IMR-90 (cell line): ENCODE measurements around the gene GLYATL2. TPM values are rescaled to one million over a fixed set of nuclear protein-coding genes. Genes with fewer than 3 reads are reported as not detected.

Source experiments
- ATAC-seq: fragments of 200-7000 bp; cut with Tn5 transposase; 2 replicates; pipeline ENCODE4 v1.9.1; 2020; ENCODE audit warnings: low read depth, mild to moderate bottlenecking, moderate library complexity
- BruUV-seq: library from RNA; stranded (reverse); fragments of 400-500 nt; replicated peaks from 2 replicates; lab custom pipeline; 2021; lab: Mats Ljungman, UMichigan
- CTCF ChIA-PET: fragments of 300-600 bp; formaldehyde crosslinking; extraction: SDS; loops from one replicate; lab custom pipeline; 2021; ENCODE audit warnings: antibody characterized with exemption; lab: Yijun Ruan, JAX
- POLR2A ChIA-PET: fragments of 300-600 bp; sonication (Branson Sonifier 250); formaldehyde crosslinking; loops from one replicate; lab custom pipeline; 2022; ENCODE audit warnings: antibody characterized with exemption; ENCODE audit not compliant: unreplicated experiment; lab: Charles Lee
- DNase-seq: peaks from one replicate; pipeline ENCODE4 v3.0.0; 2013
- H2AFZ ChIP-seq: replicated peaks from 2 replicates; pipeline ENCODE3; 2013; ENCODE audit warnings: low read length, mild to moderate bottlenecking; ENCODE audit not compliant: poor library complexity
- H2AK5ac ChIP-seq: 2 replicates; pipeline ENCODE4 v1.6.1; 2013; ENCODE audit warnings: low read depth, low read length, inconsistent platforms
- H2AK9ac ChIP-seq: replicated peaks from 2 replicates; pipeline ENCODE3; 2013; ENCODE audit warnings: mild to moderate bottlenecking, low read depth, low read length, moderate library complexity; ENCODE audit not compliant: poor library complexity
- H2BK120ac ChIP-seq: 2 replicates; pipeline ENCODE4 v1.6.1; 2013; ENCODE audit warnings: low read depth, low read length, inconsistent platforms
- H2BK15ac ChIP-seq: 3 replicates; pipeline ENCODE4 v1.6.1; 2013; ENCODE audit warnings: low read depth, low read length, inconsistent platforms
- H2BK20ac ChIP-seq: 2 replicates; pipeline ENCODE4 v1.6.1; 2013; ENCODE audit warnings: low read depth, mild to moderate bottlenecking, inconsistent platforms, low read length, moderate library complexity
- H2BK5ac ChIP-seq: 2 replicates; pipeline ENCODE4 v1.6.1; 2013; ENCODE audit warnings: mild to moderate bottlenecking, low read depth, low read length, inconsistent platforms; ENCODE audit not compliant: poor library complexity, severe bottlenecking
- H3K14ac ChIP-seq: replicated peaks from 2 replicates; pipeline ENCODE4 v1.6.1; 2013; ENCODE audit warnings: low read depth, low read length, inconsistent platforms
- H3K18ac ChIP-seq: 2 replicates; pipeline ENCODE4 v1.6.1; 2013; ENCODE audit warnings: low read depth, low read length, control low read depth
- H3K23ac ChIP-seq: 2 replicates; pipeline ENCODE4 v1.6.1; 2013; ENCODE audit warnings: low read depth, low read length, inconsistent platforms
- H3K27ac ChIP-seq: 2 replicates; pipeline ENCODE4 v1.5.1; 2013; ENCODE audit warnings: mild to moderate bottlenecking, control low read depth, low read length; ENCODE audit not compliant: insufficient read depth
- H3K27me3 ChIP-seq: 2 replicates; pipeline ENCODE4 v1.6.1; 2013; ENCODE audit warnings: low read length; ENCODE audit not compliant: control insufficient read depth, insufficient read depth
- H3K36me3 ChIP-seq: 2 replicates; pipeline ENCODE4 v1.6.1; 2013; ENCODE audit warnings: low read length, mixed read lengths; ENCODE audit not compliant: control insufficient read depth, insufficient read depth
- H3K4ac ChIP-seq: 2 replicates; pipeline ENCODE4 v1.6.1; 2013; ENCODE audit warnings: low read depth, low read length, inconsistent platforms
- H3K4me1 ChIP-seq: 2 replicates; pipeline ENCODE4 v1.6.1; 2013; ENCODE audit warnings: low read length, mixed read lengths; ENCODE audit not compliant: control insufficient read depth, insufficient read depth
- H3K4me2 ChIP-seq: 2 replicates; pipeline ENCODE4 v1.6.1; 2013; ENCODE audit warnings: low read depth, mild to moderate bottlenecking, control low read depth, low read length, moderate library complexity
- H3K4me3 ChIP-seq: 2 replicates; pipeline ENCODE4 v1.5.1; 2013; ENCODE audit warnings: low read depth, mild to moderate bottlenecking, control low read depth, low read length, moderate library complexity; ENCODE audit not compliant: insufficient read depth
- H3K56ac ChIP-seq: 2 replicates; pipeline ENCODE4 v1.6.1; 2013; ENCODE audit warnings: low read length, inconsistent platforms; ENCODE audit not compliant: insufficient read depth; ENCODE audit errors: extremely low read depth
- H3K79me1 ChIP-seq, 2 experiments: 2 replicates each; pipeline ENCODE4 v1.6.1; 2013; ENCODE audit warnings: low read length in 2 of 2, inconsistent platforms in 1 of 2, low read depth in 1 of 2
- H3K9ac ChIP-seq: 2 replicates; pipeline ENCODE4 v1.6.1; 2013; ENCODE audit warnings: low read depth, low read length, control low read depth
- H3K9me1 ChIP-seq: 2 replicates; pipeline ENCODE4 v1.6.1; 2013; ENCODE audit warnings: low read length, inconsistent platforms; ENCODE audit not compliant: insufficient read depth
- H3K9me3 ChIP-seq: 2 replicates; pipeline ENCODE4 v1.6.1; 2013; ENCODE audit warnings: low read length; ENCODE audit not compliant: control insufficient read depth, insufficient read depth
- H4K20me1 ChIP-seq: 2 replicates; pipeline ENCODE4 v1.6.1; 2013; ENCODE audit warnings: low read length, inconsistent platforms; ENCODE audit not compliant: insufficient read depth
- H4K5ac ChIP-seq: 2 replicates; pipeline ENCODE4 v1.6.1; 2013; ENCODE audit warnings: mild to moderate bottlenecking, low read depth, low read length, control low read depth
- H4K8ac ChIP-seq, 2 experiments: 2 replicates each; pipeline ENCODE4 v1.6.1; 2013; ENCODE audit warnings: low read depth in 2 of 2, low read length in 2 of 2, control low read depth in 1 of 2, inconsistent platforms in 1 of 2
- H4K91ac ChIP-seq: 2 replicates; pipeline ENCODE4 v1.6.1; 2013; ENCODE audit warnings: low read depth, low read length, inconsistent platforms; ENCODE audit not compliant: insufficient read depth
- CEBPB ChIP-seq: IDR thresholded peaks from 2 replicates; pipeline ENCODE4 v1.6.1; 2012; ENCODE audit warnings: low read depth, low read length, improper control_type of control experiment
- CHD1 ChIP-seq: IDR thresholded peaks from 2 replicates; pipeline ENCODE4 v1.6.1; 2012; ENCODE audit warnings: low read depth, low read length, improper control_type of control experiment
- FOS ChIP-seq: fragments of 150-350 bp; IDR thresholded peaks from 2 replicates; pipeline ENCODE4 v1.6.1; 2016; ENCODE audit warnings: low read depth, low read length
- MAZ ChIP-seq: IDR thresholded peaks from 2 replicates; pipeline ENCODE4 v1.6.1; 2012; ENCODE audit warnings: low read depth, mild to moderate bottlenecking, low read length, improper control_type of control experiment, moderate library complexity, borderline replicate concordance
- MXI1 ChIP-seq: IDR thresholded peaks from 2 replicates; pipeline ENCODE4 v1.6.1; 2012; ENCODE audit warnings: low read depth, mild to moderate bottlenecking, low read length, moderate library complexity, borderline replicate concordance
- POLR2A ChIP-seq: IDR thresholded peaks from 2 replicates; pipeline ENCODE4 v1.6.1; 2012; ENCODE audit warnings: mild to moderate bottlenecking, low read depth, low read length
- RAD21 ChIP-seq: IDR thresholded peaks from 2 replicates; pipeline ENCODE4 v1.6.1; 2012; ENCODE audit warnings: low read length, improper control_type of control experiment
- RCOR1 ChIP-seq: IDR thresholded peaks from 2 replicates; pipeline ENCODE4 v1.6.1; 2012; ENCODE audit warnings: mild to moderate bottlenecking, low read length, improper control_type of control experiment; ENCODE audit not compliant: insufficient replicate concordance
- RFX5 ChIP-seq: IDR thresholded peaks from 2 replicates; pipeline ENCODE4 v1.8.0; 2012; ENCODE audit warnings: low read depth, mild to moderate bottlenecking, low read length, moderate library complexity
- SMC3 ChIP-seq: fragments of 150-350 bp; IDR thresholded peaks from 2 replicates; pipeline ENCODE4 v1.6.1; 2016; ENCODE audit warnings: low read depth, mild to moderate bottlenecking, antibody characterized with exemption, low read length, moderate library complexity
- USF2 ChIP-seq: fragments of 150-350 bp; IDR thresholded peaks from 2 replicates; pipeline ENCODE4 v1.6.1; 2017; ENCODE audit warnings: mild to moderate bottlenecking, antibody characterized with exemption, low read length, low read depth
- WGBS, 2 experiments: methylation state at CpG; one replicate each; pipeline versions ENCODE4 v1.1.5 to v1.1.7; 2013; ENCODE audit warnings: missing lambda C conversion rate in 2 of 2; ENCODE audit not compliant: insufficient read length in 1 of 2; ENCODE audit errors: extremely low coverage in 2 of 2; 5-methylcytosine and 5-hydroxymethylcytosine counted together
- dilution Hi-C: fragments of 300-500 bp; cut with HindIII; formaldehyde crosslinking; loops from one replicate; pipeline ENCODE4 v1.14.3; 2018; ENCODE audit warnings: low sequenced_read_pairs; ENCODE audit not compliant: unreplicated experiment
- in situ Hi-C: fragments of 300-500 bp; cut with MboI; formaldehyde crosslinking; loops from 3 replicates; pipeline ENCODE4 v1.14.3; 2019; ENCODE audit warnings: low sequenced_read_pairs, inconsistent platforms, mixed read lengths
- intact Hi-C: fragments of 100-400 bp; cut with micrococcal nuclease; formaldehyde crosslinking; loops from 2 replicates; pipeline ENCODE4 v1.10.0; 2022
- polyA plus RNA-seq, 3 experiments: library from polyadenylated mRNA; depleted of rRNA; stranded (reverse); fragments of >200 nt; gene quantifications; 2 replicates each; pipeline ENCODE4 v1.2.3, GENCODE V29; 2012; ENCODE audit warnings: low replicate concordance in 1 of 3
- total RNA-seq: library from RNA; depleted of rRNA; stranded (reverse); fragments of >200 nt; gene quantifications from 2 replicates; pipeline ENCODE4 v1.2.3, GENCODE V29; 2012

Gene GLYATL2
- total and polyA plus RNA-seq, 2 of the 4 experiments (the other 2 are of a cell fraction), result 0.36 to 0.77 TPM

DNA sequence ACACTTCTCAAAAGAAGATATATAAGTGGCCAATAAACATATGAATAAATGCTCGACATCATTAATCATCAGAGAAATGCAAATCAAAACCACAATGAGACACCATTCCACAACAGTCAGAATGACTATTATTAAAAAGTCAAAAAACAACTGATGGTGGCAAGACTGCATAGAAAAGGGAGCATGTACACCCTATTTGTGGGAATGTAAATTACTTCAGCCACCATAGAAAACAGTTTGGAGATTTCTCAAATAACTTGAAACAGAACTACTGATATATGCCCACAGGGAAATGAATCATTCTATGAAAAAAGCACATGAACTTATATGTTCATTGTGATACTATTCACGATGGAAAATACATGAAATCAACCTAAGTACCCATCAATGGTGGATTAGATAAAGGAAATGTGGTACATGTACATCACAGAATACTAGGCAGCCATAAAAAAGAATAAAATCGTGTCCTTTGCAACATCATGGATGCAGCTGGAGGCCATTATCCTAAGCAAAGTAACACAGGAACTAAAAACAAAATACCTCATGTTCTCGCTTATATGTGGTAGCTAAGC lies 42.4 kb downstream of the GLYATL2 start:
- H3K79me1 ChIP-seq, result no peaks in the 10 kb centered on the region
- no peak overlapping the region for H4K5ac ChIP-seq
- no peak for DNase-seq
- no peak overlapping the region for H2AK5ac ChIP-seq
- ATAC-seq, result no peak
- H2BK120ac ChIP-seq, result no peak overlapping the region
- H3K56ac ChIP-seq, result no peak overlapping the region
- POLR2A ChIA-PET, result no interaction called here
- no peaks in the 10 kb centered on the region for H3K9me1 ChIP-seq
- no peak overlapping the region for H2BK20ac ChIP-seq
- no peak overlapping the region for H3K27ac ChIP-seq
- H3K9ac ChIP-seq, result no peak overlapping the region
- no peak overlapping the region for H3K18ac ChIP-seq
- BruUV-seq, result no TSS peak
- no peak overlapping the region for H3K4me3 ChIP-seq
- no CpG with 5 or more reads among the region's 4 CpGs for WGBS, 2 experiments
- no peak overlapping the region for H3K14ac ChIP-seq
- no peak overlapping the region for H2BK15ac ChIP-seq
- no peak overlapping the region for H4K91ac ChIP-seq
- H2AFZ ChIP-seq, result no peak overlapping the region
- TF ChIP-seq FOS (no peak), RFX5 (no peak), USF2 (no peak), POLR2A (no peak), SMC3 (no peak), CEBPB (no peak), CHD1 (no peak), MXI1 (no peak), MAZ (no peak), RAD21 (no peak), RCOR1 (no peak)
- CTCF ChIA-PET, result no interaction called here
- H4K20me1 ChIP-seq, result no peaks in the 10 kb centered on the region
- H4K8ac ChIP-seq, result no peak overlapping the region
- in situ Hi-C loops, result no loop called here
- intact Hi-C loops, result no loop called here
- no peak overlapping the region for H3K4ac ChIP-seq
- H3K4me1 ChIP-seq, result no peaks in the 10 kb centered on the region
- no peak overlapping the region for H3K4me2 ChIP-seq
- no peaks in the 10 kb centered on the region for H3K27me3 ChIP-seq
- no peak overlapping the region for H3K23ac ChIP-seq
- no peaks in the 10 kb centered on the region for H3K9me3 ChIP-seq
- dilution Hi-C loops, result no loop called here
- no peak overlapping the region for H2AK9ac ChIP-seq
- H2BK5ac ChIP-seq, result no peak overlapping the region
- H3K36me3 ChIP-seq, result no peaks in the 10 kb centered on the region
